Heart left ventricle (tissue), 13 donors: ENCODE data around the gene ZNF878.

Experiments
- POLR2A ChIP-seq, 2 donors: fragments of 450-650 bp; IDR thresholded peaks; one replicate each; pipeline ENCODE4 v1.6.1; 2017; ENCODE audit warnings: antibody characterized with exemption in 2 of 2, mild to moderate bottlenecking in 2 of 2, moderate library complexity in 2 of 2
- TF ChIP-seq, protein P1 (sequence below), 12 donors: fragments of 200-600 bp; sonication (generic) in 4 of 12; IDR thresholded peaks; one replicate each; pipeline versions ENCODE4 v1.5.0 to v1.8.0; 2018 to 2022; ENCODE audit warnings: antibody characterized with exemption in 12 of 12, mild to moderate bottlenecking in 5 of 12
- donor health status: ischemic (EF 13 %, LVEDD 7.1; RV severe dilation, severe dysfunction).
- donor health status: DM: no; HTN: yes; CAD: no.
- donor health status: DM: no; HTN: no; CAD: no.
- donor health status: ischemic (EF 25% LVEDD 6.9; RV normal size, moderate dysfunction).
- donor health status: ischemic (EF 25% LVEDD 5.7; RV mildly dilated, moderate dysfunction).
- donor health status: ischemic (EF 35%, LVEDD 5.7; RV mildly dilated, moderate dysfunction).
- donor health status: nonischemic (EF 11% LVEDD 7.7; RV severe dilation, severe dysfunction).
- donor health status: DM: yes; HTN: yes; CAD: no.
- donor health status: PGD.
- donor health status: ischemic (EF 29% LVEDD 5.4; RV normal size, mild dysfunction).
- donor health status: nonischemic (EF 23%, LVEDD 6.1; RV moderate dilation, normal function).

DNA sequence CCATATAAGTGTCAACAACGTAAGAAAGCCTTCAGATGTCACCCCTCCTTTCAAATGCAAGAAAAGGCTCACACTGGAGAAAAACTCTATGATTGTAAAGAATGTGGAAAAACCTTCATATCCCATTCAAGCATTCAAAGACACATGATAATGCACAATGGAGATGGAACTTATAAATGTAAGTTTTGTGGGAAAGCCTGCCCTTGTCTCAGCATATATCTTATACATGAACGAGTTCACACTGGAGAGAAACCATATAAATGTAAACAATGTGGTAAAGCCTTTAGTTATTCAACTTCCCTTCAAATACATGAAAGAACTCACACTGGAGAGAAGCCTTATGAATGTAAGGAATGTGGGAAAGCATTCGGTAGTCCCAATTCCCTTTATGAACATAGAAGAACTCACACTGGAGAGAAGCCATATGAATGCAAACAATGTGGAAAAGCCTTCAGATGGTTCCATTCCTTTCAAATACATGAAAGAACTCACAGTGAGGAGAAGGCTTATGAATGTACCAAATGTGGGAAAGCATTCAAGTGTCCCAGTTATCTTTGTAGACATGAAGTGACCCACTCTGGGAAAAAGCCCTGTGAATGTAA is 22.9 kb upstream of the ZNF878 start:
- TF ChIP-seq, protein P1, sequence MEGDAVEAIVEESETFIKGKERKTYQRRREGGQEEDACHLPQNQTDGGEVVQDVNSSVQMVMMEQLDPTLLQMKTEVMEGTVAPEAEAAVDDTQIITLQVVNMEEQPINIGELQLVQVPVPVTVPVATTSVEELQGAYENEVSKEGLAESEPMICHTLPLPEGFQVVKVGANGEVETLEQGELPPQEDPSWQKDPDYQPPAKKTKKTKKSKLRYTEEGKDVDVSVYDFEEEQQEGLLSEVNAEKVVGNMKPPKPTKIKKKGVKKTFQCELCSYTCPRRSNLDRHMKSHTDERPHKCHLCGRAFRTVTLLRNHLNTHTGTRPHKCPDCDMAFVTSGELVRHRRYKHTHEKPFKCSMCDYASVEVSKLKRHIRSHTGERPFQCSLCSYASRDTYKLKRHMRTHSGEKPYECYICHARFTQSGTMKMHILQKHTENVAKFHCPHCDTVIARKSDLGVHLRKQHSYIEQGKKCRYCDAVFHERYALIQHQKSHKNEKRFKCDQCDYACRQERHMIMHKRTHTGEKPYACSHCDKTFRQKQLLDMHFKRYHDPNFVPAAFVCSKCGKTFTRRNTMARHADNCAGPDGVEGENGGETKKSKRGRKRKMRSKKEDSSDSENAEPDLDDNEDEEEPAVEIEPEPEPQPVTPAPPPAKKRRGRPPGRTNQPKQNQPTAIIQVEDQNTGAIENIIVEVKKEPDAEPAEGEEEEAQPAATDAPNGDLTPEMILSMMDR (IDR thresholded peaks at IDR 0.05): no peak
- no peak for TF ChIP-seq POLR2A (IDR thresholded peaks at IDR 0.05)
